ENCODE results near the gene RASAL2. TPM values are rescaled to one million over a fixed set of nuclear protein-coding genes. Genes with fewer than 3 reads are reported as not detected.

The RASAL2 gene
- total and polyA plus RNA-seq, 2 of the 13 experiments (the other 11 are each of a cell fraction or from before 2014, with no cell fraction given) = 5.4 to 5.9 TPM

GRCh38 chr1:178064191-178064821 lies 29.6 kb upstream of the RASAL2 start (continued):
- no peak for TF ChIP-seq THAP9 (CRISPR knock-in tag; IDR thresholded peaks at IDR 0.05; ENCODE audit: borderline replicate concordance)
- TF ChIP-seq SRF (IDR thresholded peaks at IDR 0.05; ENCODE audit: low read depth, low read length) = no peak
- TF ChIP-seq HDAC1 (CRISPR knock-in tag; IDR thresholded peaks at IDR 0.05) = 0 out of 2 replicates have a peak, but pooled peaks have one; percentile 37
- TF ChIP-seq ZFP36L2 (CRISPR knock-in tag; IDR thresholded peaks at IDR 0.05) = no peak
- no peak for TF ChIP-seq ZNF615 (CRISPR knock-in tag; IDR thresholded peaks at IDR 0.05; ENCODE audit: borderline replicate concordance)
- TF ChIP-seq ZMYM4 (CRISPR knock-in tag; IDR thresholded peaks at IDR 0.05) = no peak
- no peak for TF ChIP-seq ZNF703 (CRISPR knock-in tag; IDR thresholded peaks at IDR 0.05; ENCODE audit: borderline replicate concordance)
- no peak for TF ChIP-seq PATZ1 (CRISPR knock-in tag; IDR thresholded peaks at IDR 0.05)
- peak; percentile 33; the same call in 1 of the 2 replicates for TF ChIP-seq FOXP4 (CRISPR knock-in tag; IDR thresholded peaks at IDR 0.05)
- 0 out of 2 replicates have a peak, but pooled peaks have one; percentile 35 for TF ChIP-seq SALL1 (CRISPR knock-in tag; IDR thresholded peaks at IDR 0.05)
- TF ChIP-seq PAWR (CRISPR knock-in tag; IDR thresholded peaks at IDR 0.05; ENCODE audit: borderline replicate concordance) = no peak
- TF ChIP-seq HMGA1 (CRISPR knock-in tag; conservative IDR thresholded peaks at IDR 0.05) = no peak
- no peak for TF ChIP-seq ZNF879 (CRISPR knock-in tag; IDR thresholded peaks at IDR 0.05)
- 0 out of 2 replicates have a peak, but pooled peaks have one; percentile 45 for TF ChIP-seq ZNF263 (CRISPR knock-in tag; IDR thresholded peaks at IDR 0.05)
- no peak for TF ChIP-seq CSRNP1 (CRISPR knock-in tag; IDR thresholded peaks at IDR 0.05)
- no peak for TF ChIP-seq ZBTB37 (CRISPR knock-in tag; IDR thresholded peaks at IDR 0.05)
- no peak for TF ChIP-seq RBAK (CRISPR knock-in tag; IDR thresholded peaks at IDR 0.05)
- no peak for TF ChIP-seq SOX13 (IDR thresholded peaks at IDR 0.05)
- no peak for TF ChIP-seq SOX13 (CRISPR knock-in tag; conservative IDR thresholded peaks at IDR 0.05 in 1 of 2, IDR thresholded peaks at IDR 0.05 in 1 of 2)
- TF ChIP-seq PPARG (CRISPR knock-in tag; conservative IDR thresholded peaks at IDR 0.05) = no peak

All from HepG2 (cell line).